ENCODE measurements around the gene PLEKHM1. TPM values are rescaled to one million over a fixed set of nuclear protein-coding genes. Genes with fewer than 3 reads are reported as not detected.
"Not testable (repeated sequence)": the region's sequence is repeated elsewhere in the genome, so short reads cannot be mapped to it uniquely, and the experiment has no call there.

Gene PLEKHM1
- total and polyA plus RNA-seq, 5 experiments from 2014 or later, result 12.4 to 92.7 (median 14.7) TPM

DNA sequence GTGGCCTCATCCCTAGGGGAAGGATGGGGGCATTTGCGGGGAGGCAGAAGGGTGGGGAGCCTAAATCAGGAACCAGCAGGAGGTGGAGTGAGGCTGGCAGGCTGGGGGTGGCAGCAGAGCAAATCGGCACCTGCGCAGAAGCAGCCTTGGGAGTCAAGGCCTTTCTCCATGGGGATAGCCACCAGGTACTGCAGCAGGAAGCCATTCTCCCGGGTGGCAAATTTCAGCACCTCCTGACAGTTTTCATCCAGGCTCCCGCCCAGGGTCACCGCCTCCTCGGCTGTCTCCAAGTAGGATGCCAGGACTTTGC is 37.3 kb downstream of the PLEKHM1 start:
- ATAC-seq, H3K27ac Mint-ChIP-seq, H3K4me3 Mint-ChIP-seq, H3K27me3 Mint-ChIP-seq, DNase-seq, H3K9me3 Mint-ChIP-seq, POLR2A ChIA-PET: not testable (repeated sequence)
- peaks cover 0 to 12% (median 5%) of the 10 kb centered on the region in 4 donors for H3K4me1 Mint-ChIP-seq
- H3K36me3 Mint-ChIP-seq, result peaks cover 0 to 50% (median 5%) of the 10 kb centered on the region in 3 donors

DNA sequence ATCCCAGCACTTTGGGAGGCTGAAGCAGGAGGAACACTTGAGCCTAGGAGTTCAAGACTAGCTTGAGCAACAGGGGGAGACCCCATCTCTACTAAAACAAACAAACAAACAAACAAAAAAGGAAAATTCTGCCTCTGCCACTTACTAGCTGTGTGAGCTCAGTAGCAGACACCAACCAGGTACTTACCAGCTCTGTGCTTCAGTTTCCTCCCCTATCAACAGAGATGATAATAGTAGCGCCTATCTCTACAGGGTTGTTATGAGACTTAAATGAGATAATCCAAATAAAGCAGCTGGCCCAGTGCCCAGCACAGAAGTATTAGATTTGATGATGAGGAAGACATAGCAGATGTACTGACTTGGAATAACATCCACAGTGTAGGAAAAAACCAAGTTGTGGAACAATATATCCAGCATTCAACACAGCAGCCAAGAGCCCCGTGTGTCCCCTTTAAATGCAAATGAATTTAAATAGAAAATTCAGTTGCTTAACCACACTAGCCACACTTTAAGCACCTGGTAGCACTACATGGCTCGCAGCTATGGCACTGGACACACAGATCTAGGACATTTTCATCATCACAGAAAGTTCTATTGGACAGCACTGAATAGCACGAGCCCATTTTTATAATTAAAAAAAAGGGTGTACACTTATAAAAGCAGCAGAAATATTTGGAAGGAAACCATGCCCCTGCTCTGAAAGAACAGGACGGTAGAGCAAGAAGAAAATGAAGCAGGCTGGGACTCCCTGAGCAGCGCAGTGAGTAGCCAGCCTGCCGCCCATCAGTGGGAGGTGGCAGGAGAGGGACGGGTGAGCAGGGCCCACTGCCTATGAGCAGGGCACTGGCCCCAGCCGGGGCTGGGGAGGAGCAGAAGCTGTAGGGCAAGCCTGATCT is 37.9 kb downstream of the PLEKHM1 start:
- H3K36me3 Mint-ChIP-seq, result peaks cover 0 to 50% (median 8%) of the 10 kb centered on the region in 3 donors
- peaks cover 0 to 12% (median 5%) of the 10 kb centered on the region in 4 donors for H3K4me1 Mint-ChIP-seq
- H3K27ac Mint-ChIP-seq, H3K9me3 Mint-ChIP-seq, DNase-seq, H3K4me3 Mint-ChIP-seq, ATAC-seq, H3K27me3 Mint-ChIP-seq, POLR2A ChIA-PET: not testable (repeated sequence)

DNA sequence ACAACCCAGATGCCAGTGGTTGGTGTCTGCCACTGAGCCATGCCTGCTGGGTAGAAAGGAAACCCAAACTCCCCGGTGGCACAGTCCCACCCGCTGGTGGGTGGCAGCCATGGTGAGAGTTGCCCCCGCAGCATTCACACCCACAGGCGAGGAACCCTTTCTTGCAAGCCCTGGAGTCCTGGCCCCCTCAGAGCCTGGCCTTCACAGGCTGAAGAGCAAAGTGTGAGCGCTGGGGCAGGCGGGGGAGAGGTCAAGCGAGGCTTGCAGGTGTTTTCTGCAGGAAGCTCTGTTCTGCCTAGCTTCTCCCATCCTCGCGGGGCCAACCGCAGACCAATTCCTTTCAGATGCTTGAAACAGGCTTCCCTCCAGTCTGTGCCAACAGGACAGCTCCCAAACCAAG is 38.9 kb downstream of the PLEKHM1 start:
- DNase-seq, H3K27me3 Mint-ChIP-seq, H3K27ac Mint-ChIP-seq, H3K9me3 Mint-ChIP-seq, H3K4me3 Mint-ChIP-seq, POLR2A ChIA-PET: not testable (repeated sequence)
- ATAC-seq, result peak in 1 of 2 donors; percentile 33
- peaks cover 0 to 43% (median 8%) of the 10 kb centered on the region in 3 donors for H3K36me3 Mint-ChIP-seq
- H3K4me1 Mint-ChIP-seq, result peaks cover 0 to 12% (median 5%) of the 10 kb centered on the region in 4 donors

DNA sequence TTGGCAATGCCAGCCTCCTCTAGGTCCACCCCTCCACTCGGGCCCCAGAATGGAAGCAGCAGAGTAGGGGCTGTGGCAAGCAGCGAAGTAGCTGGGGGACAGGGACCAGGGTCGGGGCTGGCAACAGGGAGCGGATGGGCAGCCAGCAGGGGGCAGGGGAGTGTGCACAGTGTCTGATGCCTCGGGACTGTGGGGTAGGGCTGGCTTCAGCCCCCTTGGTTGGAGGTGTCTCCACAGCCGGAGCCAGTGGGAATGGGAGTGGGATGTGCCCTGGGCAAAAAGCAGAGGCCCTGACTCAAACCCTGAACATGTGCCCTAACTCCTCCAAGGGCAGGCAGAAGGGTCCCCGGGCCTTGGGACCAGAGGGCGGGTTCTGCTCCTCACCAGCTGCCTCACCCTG is 39.4 kb downstream of the PLEKHM1 start:
- POLR2A ChIA-PET, result no interaction called here
- Mint-ChIP-seq H3K4me1 (peaks cover 2 to 16% (median 5%) of the 10 kb centered on the region in 4 donors), H3K27me3 (no peaks in the 10 kb centered on the region), H3K36me3 (peaks cover 0 to 38% (median 4%) of the 10 kb centered on the region in 3 donors), H3K27ac (no peak overlapping the region), H3K9me3 (no peaks in the 10 kb centered on the region), H3K4me3 (no peak overlapping the region)
- ATAC-seq (no peak), DNase-seq (no peak)

DNA sequence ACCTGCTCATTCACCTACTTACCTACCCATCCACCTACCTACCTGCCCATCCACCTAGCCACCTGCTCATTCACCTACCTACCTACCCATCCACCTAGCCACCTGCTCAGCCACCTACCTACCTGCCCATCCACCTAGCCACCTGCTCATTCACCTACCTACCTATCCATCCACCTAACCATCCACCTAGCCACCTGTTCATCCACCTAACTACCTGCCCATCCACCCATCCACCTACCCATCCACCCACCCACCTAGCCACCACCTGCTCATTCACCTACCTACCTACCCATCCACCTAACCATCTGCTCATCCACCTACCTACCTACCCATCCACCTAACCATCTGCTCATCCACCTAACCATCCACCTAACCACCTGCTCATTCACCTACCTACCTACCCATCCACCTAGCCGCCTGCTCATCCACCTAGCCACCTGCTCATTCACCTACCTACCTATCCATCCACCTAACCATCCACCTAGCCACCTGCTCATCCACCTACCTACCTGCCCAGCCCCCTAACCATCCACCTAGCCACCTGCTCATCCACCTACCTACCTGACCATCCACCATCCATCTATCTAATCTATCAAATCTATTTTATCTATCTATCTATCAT is 40.7 kb downstream of the PLEKHM1 start:
- DNase-seq, H3K27me3 Mint-ChIP-seq, H3K4me3 Mint-ChIP-seq, ATAC-seq, H3K9me3 Mint-ChIP-seq, POLR2A ChIA-PET: not testable (repeated sequence)
- peak overlapping the region in 3 of 10 donors; percentile 21 to 67 (median 33) for H3K27ac Mint-ChIP-seq
- peaks cover 6 to 21% (median 14%) of the 10 kb centered on the region in 4 donors for H3K4me1 Mint-ChIP-seq
- peaks cover 0 to 34% (median 3%) of the 10 kb centered on the region in 3 donors for H3K36me3 Mint-ChIP-seq

DNA sequence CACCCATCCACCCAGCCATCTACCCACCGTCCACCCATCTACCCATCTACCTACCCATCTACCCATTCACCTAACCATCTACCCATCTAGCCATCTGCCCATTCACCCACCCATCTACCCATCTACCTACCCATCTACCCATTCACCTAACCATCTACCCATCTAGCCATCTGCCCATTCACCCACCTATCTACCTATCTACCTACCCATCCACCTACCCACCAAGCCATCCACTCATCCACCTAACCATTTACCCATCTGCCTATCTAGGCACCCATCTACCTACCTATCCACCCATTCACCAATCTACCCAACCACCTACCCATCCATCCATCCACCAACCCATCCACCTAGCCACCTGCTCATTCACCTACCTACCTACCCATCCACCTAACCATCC is 41.3 kb downstream of the PLEKHM1 start:
- peaks cover 6 to 21% (median 14%) of the 10 kb centered on the region in 4 donors for H3K4me1 Mint-ChIP-seq
- ATAC-seq, H3K27me3 Mint-ChIP-seq, H3K4me3 Mint-ChIP-seq, DNase-seq, POLR2A ChIA-PET, H3K9me3 Mint-ChIP-seq: not testable (repeated sequence)
- H3K27ac Mint-ChIP-seq, result peak overlapping the region in 1 of 10 donors; percentile 33
- peaks cover 0 to 32% (median 3%) of the 10 kb centered on the region in 3 donors for H3K36me3 Mint-ChIP-seq

DNA sequence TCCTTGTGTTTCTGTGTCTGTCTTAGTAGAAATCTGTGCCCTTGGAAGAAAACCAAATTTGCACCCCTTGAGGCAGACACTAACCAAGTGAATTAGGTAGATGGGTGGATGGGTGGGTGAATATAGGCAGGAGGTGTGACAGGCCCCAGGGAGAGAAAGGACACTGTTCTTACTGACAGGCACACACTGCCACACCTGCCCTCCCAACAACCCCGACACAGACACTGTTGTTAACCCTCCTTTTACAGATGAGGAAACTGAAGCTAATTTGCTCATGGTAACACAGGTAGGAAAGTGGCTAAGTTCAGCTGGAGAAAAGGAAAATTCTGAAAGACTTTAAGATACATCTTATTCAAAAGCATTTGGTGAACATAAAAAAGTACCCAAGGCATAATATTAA is 42.0 kb downstream of the PLEKHM1 start:
- H3K27me3 Mint-ChIP-seq, H3K27ac Mint-ChIP-seq, H3K4me3 Mint-ChIP-seq, DNase-seq, H3K9me3 Mint-ChIP-seq, POLR2A ChIA-PET, ATAC-seq: not testable (repeated sequence)
- peaks cover 0 to 32% (median 3%) of the 10 kb centered on the region in 3 donors for H3K36me3 Mint-ChIP-seq
- H3K4me1 Mint-ChIP-seq, result peaks cover 6 to 21% (median 14%) of the 10 kb centered on the region in 4 donors

DNA sequence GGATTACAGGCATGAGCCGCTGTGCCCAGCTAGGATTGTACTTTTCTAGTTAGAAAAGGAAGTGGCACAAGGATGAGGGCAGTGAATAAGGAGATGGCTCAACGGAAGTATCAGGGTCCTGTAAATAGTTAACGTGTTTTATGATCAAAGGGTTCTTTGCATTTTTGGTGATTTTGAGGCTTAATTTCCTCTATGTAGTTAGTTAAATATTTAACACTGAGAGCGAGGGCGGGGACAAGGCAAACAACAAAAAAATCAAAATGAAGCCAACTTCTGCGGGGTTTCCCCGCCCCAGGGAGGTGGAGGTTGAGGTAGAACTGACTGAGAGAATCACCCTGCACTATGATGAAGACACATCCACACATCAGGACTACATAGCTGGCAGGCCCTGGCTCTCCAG is 42.5 kb downstream of the PLEKHM1 start:
- H3K4me1 Mint-ChIP-seq, result peaks cover 6 to 21% (median 14%) of the 10 kb centered on the region in 4 donors
- DNase-seq, POLR2A ChIA-PET, H3K27me3 Mint-ChIP-seq, H3K9me3 Mint-ChIP-seq, ATAC-seq, H3K4me3 Mint-ChIP-seq: not testable (repeated sequence)
- H3K36me3 Mint-ChIP-seq, result peaks cover 0 to 32% (median 3%) of the 10 kb centered on the region in 3 donors
- peak overlapping the region in 1 of 10 donors; percentile 57 for H3K27ac Mint-ChIP-seq

DNA sequence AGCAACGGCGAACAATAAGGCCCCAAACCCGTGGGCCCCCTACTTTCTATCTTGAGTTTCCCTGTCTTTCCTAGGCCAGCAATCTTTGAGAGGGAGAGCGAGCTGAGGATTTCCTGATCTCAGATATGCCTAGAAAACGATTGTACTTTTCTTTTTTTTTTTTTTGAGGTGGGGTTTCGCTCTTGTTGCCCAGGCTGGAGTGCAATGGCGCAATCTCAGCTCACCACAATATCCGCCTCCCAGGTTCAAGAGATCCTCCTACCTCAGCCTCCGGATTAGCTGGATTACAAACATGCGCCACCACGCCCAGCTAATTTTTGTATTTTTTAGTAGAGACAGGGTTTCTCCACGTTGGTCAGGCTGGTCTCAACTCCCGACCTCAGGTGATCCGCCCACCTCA is 42.9 kb downstream of the PLEKHM1 start:
- POLR2A ChIA-PET, DNase-seq: not testable (repeated sequence)

DNA sequence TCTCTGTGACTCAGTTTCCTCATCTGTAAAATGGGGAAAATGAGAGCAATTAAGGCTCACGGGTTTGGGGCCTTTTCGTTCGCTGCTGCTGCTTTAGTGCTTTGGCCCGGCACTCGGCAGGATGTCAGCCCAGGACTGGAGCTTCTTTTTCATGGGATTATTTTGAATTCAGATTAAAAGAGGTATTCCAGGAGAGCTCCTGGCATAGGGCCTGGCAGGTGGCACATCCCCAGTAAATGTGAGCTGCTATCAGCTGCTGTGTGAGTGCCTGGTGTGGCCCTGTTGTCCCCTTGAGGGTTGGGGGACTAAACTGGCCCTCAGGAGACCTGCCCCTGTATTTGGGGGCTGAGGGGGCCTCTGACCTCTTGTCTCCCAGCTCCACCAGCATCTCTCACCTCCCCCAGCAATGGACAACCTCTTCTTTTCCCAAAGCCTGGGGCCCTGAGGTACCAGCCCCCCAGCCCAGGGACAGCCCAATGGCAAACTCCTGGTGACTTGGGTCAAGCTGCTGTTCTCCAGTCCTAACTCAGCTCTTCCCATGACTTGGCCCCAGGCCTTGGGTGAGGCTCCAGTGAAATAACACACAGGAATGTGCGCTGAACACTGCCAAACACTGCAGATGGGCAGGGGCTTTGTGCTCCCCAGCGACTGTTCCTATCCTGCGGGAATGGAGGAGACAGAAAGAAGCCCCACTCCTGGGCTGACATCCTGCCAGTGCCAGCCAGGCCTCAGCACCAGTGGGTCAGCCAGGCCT is 43.5 kb downstream of the PLEKHM1 start:
- H3K27ac Mint-ChIP-seq, ATAC-seq, POLR2A ChIA-PET, H3K9me3 Mint-ChIP-seq, H3K4me3 Mint-ChIP-seq, H3K27me3 Mint-ChIP-seq: not testable (repeated sequence)
- Mint-ChIP-seq H3K36me3 (peaks cover 0 to 28% (median 3%) of the 10 kb centered on the region in 3 donors), H3K4me1 (peaks cover 7 to 16% (median 14%) of the 10 kb centered on the region in 4 donors)
- peak in 1 of 10 donors; percentile 38 for DNase-seq

More for the DNA sequence above, 42.9 kb downstream of the PLEKHM1 start:
- not testable (repeated sequence) for ATAC-seq, H3K27me3 Mint-ChIP-seq, H3K4me3 Mint-ChIP-seq, H3K9me3 Mint-ChIP-seq
- Mint-ChIP-seq H3K36me3 (peaks cover 0 to 28% (median 3%) of the 10 kb centered on the region in 3 donors), H3K27ac (peak overlapping the region in 1 of 10 donors; percentile 57), H3K4me1 (peaks cover 6 to 18% (median 14%) of the 10 kb centered on the region in 4 donors)

DNA sequence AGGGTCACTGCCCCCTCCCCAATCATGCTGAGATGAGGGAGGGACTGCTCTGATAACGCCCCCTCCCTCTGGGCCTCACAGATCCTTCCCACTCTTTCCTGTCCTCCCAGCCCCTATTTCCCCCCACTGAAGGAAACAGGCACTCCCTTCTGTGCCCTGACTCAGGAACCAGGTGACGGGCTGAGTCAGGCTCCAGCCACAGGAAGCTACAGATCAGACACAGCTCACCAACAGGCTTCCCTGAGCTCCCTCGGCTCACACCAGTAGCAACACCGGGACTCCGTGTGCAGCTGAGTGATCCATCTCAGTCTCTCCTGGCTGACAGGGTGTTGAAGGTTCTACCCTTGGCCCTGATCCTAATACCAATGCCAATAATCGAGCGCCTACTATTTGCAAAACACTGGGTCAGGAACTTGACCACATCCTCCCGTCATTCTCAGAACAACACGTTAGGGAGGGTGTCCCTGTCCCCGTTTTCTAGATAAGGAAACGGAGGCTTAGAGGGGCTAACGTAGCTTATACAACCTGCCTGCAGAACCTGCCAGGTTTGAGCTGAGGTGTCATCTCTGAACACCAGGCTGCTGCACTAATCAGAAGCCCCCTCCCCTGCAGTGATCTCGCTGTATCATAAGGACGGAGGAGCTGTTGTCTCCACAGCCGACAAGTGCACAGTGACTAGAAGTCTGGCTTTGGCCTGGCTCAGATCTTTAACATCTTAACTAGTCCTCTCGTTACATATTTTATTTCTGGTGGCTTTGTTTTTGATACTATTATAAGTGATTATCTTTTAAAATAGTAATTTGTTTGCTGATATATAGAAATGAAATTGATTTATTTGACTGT is 44.4 kb downstream of the PLEKHM1 start:
- Mint-ChIP-seq H3K27ac (peak overlapping the region in 9 of 10 donors; percentile 16 to 86 (median 55)), H3K4me3 (peak overlapping the region in 5 of 10 donors; percentile 5 to 54 (median 40)), H3K36me3 (peaks cover 0 to 28% (median 3%) of the 10 kb centered on the region in 3 donors), H3K4me1 (peaks cover 7 to 14% (median 13%) of the 10 kb centered on the region in 4 donors)
- H3K27me3 Mint-ChIP-seq, H3K9me3 Mint-ChIP-seq, POLR2A ChIA-PET: not testable (repeated sequence)
- DNase-seq (peak in 1 of 10 donors; percentile 51), ATAC-seq (peak; percentile 58 to 59)

All from naive thymus-derived CD8-positive, alpha-beta T cell (primary cell).